SK-N-SH treated with all-trans-retinoic acid at 6 μM for 48 hours (cell line): ENCODE results near the gene FARS2.

ENCODE experiments used
- ATAC-seq: fragments of 200-7000 bp; cut with Tn5 transposase; 3 replicates; pipeline ENCODE4 v1.9.1; 2020; ENCODE audit warnings: mild to moderate bottlenecking, moderate library complexity
- ARNTL ChIP-seq: fragments of 450-650 bp; formaldehyde crosslinking; IDR thresholded peaks from 2 replicates; pipeline ENCODE4 v1.5.0; 2020; ENCODE audit warnings: low read depth, mild to moderate bottlenecking, moderate library complexity, borderline replicate concordance
- BACH2 ChIP-seq: fragments of 250-450 bp; sonication (Bioruptor Pico); IDR thresholded peaks from 2 replicates; pipeline ENCODE4 v1.9.0; 2021; ENCODE audit warnings: mild to moderate bottlenecking, borderline replicate concordance
- CSDC2 ChIP-seq: fragments of 250-450 bp; sonication (Bioruptor Pico); IDR thresholded peaks from 2 replicates; pipeline ENCODE4 v1.5.0; 2020; ENCODE audit warnings: mild to moderate bottlenecking, moderate library complexity
- ESRRG ChIP-seq: fragments of 250-450 bp; sonication (Bioruptor Pico); IDR thresholded peaks from 2 replicates; pipeline ENCODE4 v1.6.1; 2021; ENCODE audit warnings: mild to moderate bottlenecking
- ISL1 ChIP-seq: fragments of 250-450 bp; sonication (Bioruptor Pico); IDR thresholded peaks from 2 replicates; pipeline ENCODE4 v2.1.2; 2022; ENCODE audit warnings: mild to moderate bottlenecking, moderate library complexity
- OSR1 ChIP-seq: fragments of 250-450 bp; sonication (Bioruptor Pico); IDR thresholded peaks from 2 replicates; pipeline ENCODE4 v1.8.0; 2022; ENCODE audit warnings: moderate library complexity, mild to moderate bottlenecking, inconsistent platforms
- PPARA ChIP-seq: fragments of 250-450 bp; sonication (Bioruptor Pico); IDR thresholded peaks from 2 replicates; pipeline ENCODE4 v1.5.0; 2020; ENCODE audit warnings: mild to moderate bottlenecking, borderline replicate concordance
- RARB ChIP-seq: fragments of 250-450 bp; sonication (Bioruptor Pico); IDR thresholded peaks from 2 replicates; pipeline ENCODE4 v1.8.0; 2021; ENCODE audit warnings: mild to moderate bottlenecking, moderate library complexity
- SNAI2 ChIP-seq: fragments of 250-450 bp; sonication (Bioruptor Pico); IDR thresholded peaks from 2 replicates; pipeline ENCODE4 v1.5.0; 2020; ENCODE audit warnings: mild to moderate bottlenecking, moderate library complexity
- TCF4 ChIP-seq: fragments of 250-450 bp; sonication (Bioruptor Pico); IDR thresholded peaks from 2 replicates; pipeline ENCODE4 v1.8.0; 2021; ENCODE audit warnings: mild to moderate bottlenecking, moderate library complexity, borderline replicate concordance
- TOX ChIP-seq: fragments of 250-450 bp; sonication (Bioruptor Pico); IDR thresholded peaks from 2 replicates; pipeline ENCODE4 v1.8.0; 2021; ENCODE audit warnings: mild to moderate bottlenecking, moderate library complexity, borderline replicate concordance
- ZC3H10 ChIP-seq: fragments of 250-450 bp; sonication (Bioruptor Pico); IDR thresholded peaks from 2 replicates; pipeline ENCODE4 v1.5.1; 2021; ENCODE audit warnings: mild to moderate bottlenecking, moderate library complexity
- ZFP3 ChIP-seq: fragments of 250-450 bp; sonication (Bioruptor Pico); IDR thresholded peaks from 2 replicates; pipeline ENCODE4 v1.5.0; 2020; ENCODE audit warnings: mild to moderate bottlenecking, moderate library complexity
- ZFP30 ChIP-seq: fragments of 450-650 bp; formaldehyde crosslinking; IDR thresholded peaks from 2 replicates; pipeline ENCODE4 v1.5.0; 2022; ENCODE audit warnings: mild to moderate bottlenecking, moderate library complexity
- ZNF565 ChIP-seq: fragments of 450-650 bp; formaldehyde crosslinking; conservative IDR thresholded peaks from 2 replicates; pipeline ENCODE4 v1.5.0; 2020; ENCODE audit warnings: low read depth, mild to moderate bottlenecking, moderate library complexity
- TF ChIP-seq, protein P1 (sequence below): fragments of 250-450 bp; sonication (Bioruptor Pico); IDR thresholded peaks from 2 replicates; pipeline ENCODE4 v1.5.1; 2021; ENCODE audit warnings: mild to moderate bottlenecking, moderate library complexity
- TF ChIP-seq, protein P2 (sequence below): fragments of 250-450 bp; sonication (Bioruptor Pico); IDR thresholded peaks from 2 replicates; pipeline ENCODE4 v1.5.1; 2020; ENCODE audit warnings: low read depth, mild to moderate bottlenecking, moderate library complexity
- TF ChIP-seq, protein P3 (sequence below): fragments of 250-450 bp; sonication (Bioruptor Pico); IDR thresholded peaks from 2 replicates; pipeline ENCODE4 v1.8.0; 2020; ENCODE audit warnings: mild to moderate bottlenecking, moderate library complexity, borderline replicate concordance
- TF ChIP-seq, protein P4 (sequence below): fragments of 250-450 bp; sonication (Bioruptor Pico); IDR thresholded peaks from 2 replicates; pipeline ENCODE4 v1.8.0; 2021; ENCODE audit warnings: low read depth, mild to moderate bottlenecking, moderate library complexity, borderline replicate concordance

The FARS2 gene

DNA sequence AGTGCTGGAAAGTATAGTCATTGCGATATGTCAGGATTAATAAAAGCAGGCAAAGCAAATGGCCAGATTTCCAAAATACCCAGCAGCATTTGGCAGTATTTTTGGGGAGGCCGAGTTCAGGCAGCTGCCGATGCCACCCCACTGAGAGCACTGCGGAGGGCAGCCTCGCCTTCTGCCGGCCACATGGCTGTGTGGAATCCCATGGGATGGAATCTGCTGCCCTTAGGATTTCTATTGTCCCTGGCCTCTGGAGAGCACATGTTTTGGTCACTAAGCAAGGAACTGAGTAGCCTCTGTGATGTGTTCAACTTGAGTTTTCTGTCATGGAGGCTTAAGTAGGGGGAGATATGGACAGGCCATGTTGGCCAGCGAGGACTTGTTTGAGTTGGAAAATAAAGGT, 123.0 kb downstream of the FARS2 start (continued):
- TF ChIP-seq, protein P1, sequence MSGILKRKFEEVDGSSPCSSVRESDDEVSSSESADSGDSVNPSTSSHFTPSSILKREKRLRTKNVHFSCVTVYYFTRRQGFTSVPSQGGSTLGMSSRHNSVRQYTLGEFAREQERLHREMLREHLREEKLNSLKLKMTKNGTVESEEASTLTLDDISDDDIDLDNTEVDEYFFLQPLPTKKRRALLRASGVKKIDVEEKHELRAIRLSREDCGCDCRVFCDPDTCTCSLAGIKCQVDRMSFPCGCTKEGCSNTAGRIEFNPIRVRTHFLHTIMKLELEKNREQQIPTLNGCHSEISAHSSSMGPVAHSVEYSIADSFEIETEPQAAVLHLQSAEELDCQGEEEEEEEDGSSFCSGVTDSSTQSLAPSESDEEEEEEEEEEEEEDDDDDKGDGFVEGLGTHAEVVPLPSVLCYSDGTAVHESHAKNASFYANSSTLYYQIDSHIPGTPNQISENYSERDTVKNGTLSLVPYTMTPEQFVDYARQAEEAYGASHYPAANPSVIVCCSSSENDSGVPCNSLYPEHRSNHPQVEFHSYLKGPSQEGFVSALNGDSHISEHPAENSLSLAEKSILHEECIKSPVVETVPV (CRISPR knock-in tag) = no peak
- TF ChIP-seq ESRRG (CRISPR knock-in tag) (no peak), TCF4 (CRISPR knock-in tag) (no peak), BACH2 (CRISPR knock-in tag) (no peak), TOX (CRISPR knock-in tag) (no peak), PPARA (CRISPR knock-in tag) (no peak), ISL1 (CRISPR knock-in tag) (no peak), ARNTL (CRISPR knock-in tag) (no peak)
- TF ChIP-seq, all 23 proteins: peak for 0

DNA sequence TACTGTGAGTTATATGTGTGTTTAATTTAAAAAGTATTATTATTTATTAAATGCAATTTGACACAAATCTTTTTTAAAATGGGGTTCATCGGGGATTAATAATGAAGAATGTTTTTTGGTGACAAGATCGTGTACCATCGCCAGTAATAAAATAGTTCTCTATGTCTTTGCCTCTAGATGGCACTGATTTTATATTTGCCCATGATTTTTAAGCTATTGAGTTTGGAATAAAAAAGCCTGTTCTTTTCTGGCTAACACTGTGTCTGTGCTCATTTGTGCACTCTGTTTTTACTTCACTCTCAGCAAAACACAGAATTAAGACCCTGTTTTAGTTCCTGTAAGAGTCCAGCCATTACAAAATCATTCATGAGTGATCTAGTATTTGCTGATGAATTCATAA, 127.0 kb downstream of the FARS2 start:
- TF ChIP-seq BACH2 (CRISPR knock-in tag) = no peak
- no peak for TF ChIP-seq ZNF565 (CRISPR knock-in tag)
- TF ChIP-seq, protein P1 (CRISPR knock-in tag) = no peak
- TF ChIP-seq CSDC2 (CRISPR knock-in tag) = no peak
- TF ChIP-seq OSR1 = no peak
- TF ChIP-seq, protein P2, sequence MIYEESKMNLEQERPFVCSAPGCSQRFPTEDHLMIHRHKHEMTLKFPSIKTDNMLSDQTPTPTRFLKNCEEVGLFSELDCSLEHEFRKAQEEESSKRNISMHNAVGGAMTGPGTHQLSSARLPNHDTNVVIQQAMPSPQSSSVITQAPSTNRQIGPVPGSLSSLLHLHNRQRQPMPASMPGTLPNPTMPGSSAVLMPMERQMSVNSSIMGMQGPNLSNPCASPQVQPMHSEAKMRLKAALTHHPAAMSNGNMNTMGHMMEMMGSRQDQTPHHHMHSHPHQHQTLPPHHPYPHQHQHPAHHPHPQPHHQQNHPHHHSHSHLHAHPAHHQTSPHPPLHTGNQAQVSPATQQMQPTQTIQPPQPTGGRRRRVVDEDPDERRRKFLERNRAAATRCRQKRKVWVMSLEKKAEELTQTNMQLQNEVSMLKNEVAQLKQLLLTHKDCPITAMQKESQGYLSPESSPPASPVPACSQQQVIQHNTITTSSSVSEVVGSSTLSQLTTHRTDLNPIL (CRISPR knock-in tag) = no peak
- TF ChIP-seq, all 23 proteins: peak for 0
- ATAC-seq = no peak

DNA sequence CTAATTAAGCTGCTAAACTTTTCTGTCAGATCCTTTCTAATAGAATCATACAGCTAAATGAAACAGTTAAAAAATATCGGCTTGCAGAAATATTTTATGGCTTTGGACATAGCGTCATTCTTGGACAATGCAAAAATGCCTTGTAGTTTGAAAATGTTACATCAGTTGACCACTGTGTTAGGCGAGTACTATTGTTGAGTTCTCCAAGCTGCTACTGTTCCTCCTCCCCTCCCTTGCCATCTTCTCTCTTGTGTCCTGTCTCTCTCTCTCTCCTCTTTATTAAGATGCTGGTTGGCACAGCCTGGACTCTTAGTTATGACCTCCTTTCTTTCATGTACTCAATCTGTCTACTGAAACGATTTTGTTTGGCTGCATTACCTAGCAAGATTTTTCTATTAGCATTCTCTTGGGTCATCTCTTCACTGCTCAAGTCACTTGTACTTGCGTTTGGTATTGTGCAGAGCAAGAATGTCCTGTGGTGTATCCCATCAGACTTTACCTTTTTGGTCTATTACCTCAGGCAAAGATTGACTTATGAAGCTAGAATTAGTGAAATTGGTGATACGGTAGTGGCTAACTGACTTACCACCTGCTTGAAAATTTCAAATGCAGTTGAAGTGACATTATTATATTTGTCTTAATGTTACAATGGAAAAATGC, 127.9 kb downstream of the FARS2 start:
- TF ChIP-seq RARB (CRISPR knock-in tag) (no peak), TOX (CRISPR knock-in tag) (no peak), OSR1 (no peak), SNAI2 (CRISPR knock-in tag) (no peak), CSDC2 (CRISPR knock-in tag) (no peak), ZFP30 (CRISPR knock-in tag) (no peak), PPARA (CRISPR knock-in tag) (no peak), ISL1 (CRISPR knock-in tag) (no peak), TCF4 (CRISPR knock-in tag) (no peak), ZC3H10 (CRISPR knock-in tag) (no peak), ZFP3 (CRISPR knock-in tag) (no peak)
- TF ChIP-seq, protein P3, sequence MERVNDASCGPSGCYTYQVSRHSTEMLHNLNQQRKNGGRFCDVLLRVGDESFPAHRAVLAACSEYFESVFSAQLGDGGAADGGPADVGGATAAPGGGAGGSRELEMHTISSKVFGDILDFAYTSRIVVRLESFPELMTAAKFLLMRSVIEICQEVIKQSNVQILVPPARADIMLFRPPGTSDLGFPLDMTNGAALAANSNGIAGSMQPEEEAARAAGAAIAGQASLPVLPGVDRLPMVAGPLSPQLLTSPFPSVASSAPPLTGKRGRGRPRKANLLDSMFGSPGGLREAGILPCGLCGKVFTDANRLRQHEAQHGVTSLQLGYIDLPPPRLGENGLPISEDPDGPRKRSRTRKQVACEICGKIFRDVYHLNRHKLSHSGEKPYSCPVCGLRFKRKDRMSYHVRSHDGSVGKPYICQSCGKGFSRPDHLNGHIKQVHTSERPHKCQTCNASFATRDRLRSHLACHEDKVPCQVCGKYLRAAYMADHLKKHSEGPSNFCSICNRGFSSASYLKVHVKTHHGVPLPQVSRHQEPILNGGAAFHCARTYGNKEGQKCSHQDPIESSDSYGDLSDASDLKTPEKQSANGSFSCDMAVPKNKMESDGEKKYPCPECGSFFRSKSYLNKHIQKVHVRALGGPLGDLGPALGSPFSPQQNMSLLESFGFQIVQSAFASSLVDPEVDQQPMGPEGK (CRISPR knock-in tag) = no peak
- TF ChIP-seq, protein P4, sequence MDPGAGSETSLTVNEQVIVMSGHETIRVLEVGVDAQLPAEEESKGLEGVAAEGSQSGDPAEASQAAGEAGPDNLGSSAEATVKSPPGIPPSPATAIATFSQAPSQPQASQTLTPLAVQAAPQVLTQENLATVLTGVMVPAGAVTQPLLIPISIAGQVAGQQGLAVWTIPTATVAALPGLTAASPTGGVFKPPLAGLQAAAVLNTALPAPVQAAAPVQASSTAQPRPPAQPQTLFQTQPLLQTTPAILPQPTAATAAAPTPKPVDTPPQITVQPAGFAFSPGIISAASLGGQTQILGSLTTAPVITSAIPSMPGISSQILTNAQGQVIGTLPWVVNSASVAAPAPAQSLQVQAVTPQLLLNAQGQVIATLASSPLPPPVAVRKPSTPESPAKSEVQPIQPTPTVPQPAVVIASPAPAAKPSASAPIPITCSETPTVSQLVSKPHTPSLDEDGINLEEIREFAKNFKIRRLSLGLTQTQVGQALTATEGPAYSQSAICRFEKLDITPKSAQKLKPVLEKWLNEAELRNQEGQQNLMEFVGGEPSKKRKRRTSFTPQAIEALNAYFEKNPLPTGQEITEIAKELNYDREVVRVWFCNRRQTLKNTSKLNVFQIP = no peak
- TF ChIP-seq, protein P2 (CRISPR knock-in tag) = no peak
- no peak for ATAC-seq
